Left colon (tissue), 2 donors: ENCODE data around the gene NUP210. TPM values are rescaled to one million over a fixed set of nuclear protein-coding genes. Genes with fewer than 3 reads are reported as not detected.
"Not testable (repeated sequence)": the region's sequence is repeated elsewhere in the genome, so short reads cannot be mapped to it uniquely, and the experiment has no call there.

Source experiments
- ATAC-seq: fragments of 200-7000 bp; cut with Tn5 transposase; one replicate; pipeline ENCODE4 v1.9.1; 2020; ENCODE audit warnings: mild to moderate bottlenecking, moderate library complexity
- DNase-seq, 2 donors: peaks; one replicate each; pipeline ENCODE4 v3.0.0-alpha.2; 2020
- intact Hi-C, 2 donors: fragments of 100-400 bp; cut with DNase I in 1 of 2; cut with micrococcal nuclease in 1 of 2; formaldehyde crosslinking; loops; one replicate each; pipeline versions ENCODE4 v1.11.2 to v1.14.0; 2022; cut with DNase I, micrococcal nuclease
- long read RNA-seq: library from polyadenylated mRNA; unstranded; transcript quantifications from one replicate; pipeline ENCODE4 v2.0.0, GENCODE V29; 2021
- total RNA-seq, 2 donors: library from RNA; stranded (reverse); fragmentation: NEBNext Ultra II Directional; extraction: Animal tissue kit (Norgen Biotek cat#: 25700); gene quantifications; one replicate each; pipeline ENCODE4 v1.2.1, GENCODE V29; 2021
- donor health status: DM: no; HTN: no; CAD: no.
- donor health status: DM: yes; HTN: yes; CAD: no.

Gene NUP210
- total RNA-seq = 1 to 10 TPM; 5.6 to 9.1 TPM
- long read RNA-seq, partial matches to known transcripts = 5 of 8 reads
- long read RNA-seq, other reads (novel, unspliced or antisense) = 1 of 8 reads

DNA sequence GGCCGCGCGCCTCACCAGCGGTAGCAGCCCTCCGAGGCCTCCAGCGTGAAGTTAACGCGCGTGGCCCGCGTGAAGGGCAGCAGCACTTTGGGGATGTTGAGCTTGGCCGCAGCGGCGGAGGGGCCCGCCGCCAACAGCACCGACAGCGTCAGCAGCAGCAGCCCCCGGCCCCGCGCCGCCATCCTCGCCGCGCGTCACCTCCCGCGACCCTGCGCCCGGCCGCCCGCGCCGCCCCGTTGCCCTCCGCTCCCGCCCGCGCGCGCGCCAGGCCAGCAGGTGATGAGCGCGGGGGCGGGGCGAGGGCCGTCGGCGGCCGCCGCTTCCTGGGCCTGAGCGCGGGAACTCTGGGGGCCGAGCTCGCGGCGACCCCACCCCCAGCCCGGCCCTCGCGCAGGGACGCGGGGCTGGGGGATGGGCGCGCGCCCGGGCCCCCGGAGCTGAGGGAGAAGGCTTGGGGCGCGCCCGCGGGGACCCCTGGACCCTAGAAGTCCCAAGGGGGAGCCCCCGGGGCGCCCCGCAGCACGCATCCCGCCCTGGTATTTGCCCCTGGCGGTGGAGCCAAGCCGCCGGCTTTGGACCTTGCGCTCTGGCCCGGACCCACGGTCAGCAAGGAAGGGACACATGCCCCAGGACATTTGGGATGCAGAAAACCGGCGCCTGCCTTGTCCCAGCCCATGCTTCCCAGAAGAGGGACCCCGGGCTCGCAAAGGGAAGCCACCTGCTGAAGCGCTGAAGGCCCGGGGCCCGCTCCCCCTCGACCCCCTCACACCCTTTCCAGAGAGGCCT lies at the start of gene NUP210:
Gene NUP210 (minus strand): TSS at position 278 of the 786 bp plus-strand sequence. CDS start 96 bp downstream, at position 182.
- ATAC-seq (peak; percentile 53), DNase-seq (peak; percentile 41 to 67)
- intact Hi-C loops = no loop called here

DNA sequence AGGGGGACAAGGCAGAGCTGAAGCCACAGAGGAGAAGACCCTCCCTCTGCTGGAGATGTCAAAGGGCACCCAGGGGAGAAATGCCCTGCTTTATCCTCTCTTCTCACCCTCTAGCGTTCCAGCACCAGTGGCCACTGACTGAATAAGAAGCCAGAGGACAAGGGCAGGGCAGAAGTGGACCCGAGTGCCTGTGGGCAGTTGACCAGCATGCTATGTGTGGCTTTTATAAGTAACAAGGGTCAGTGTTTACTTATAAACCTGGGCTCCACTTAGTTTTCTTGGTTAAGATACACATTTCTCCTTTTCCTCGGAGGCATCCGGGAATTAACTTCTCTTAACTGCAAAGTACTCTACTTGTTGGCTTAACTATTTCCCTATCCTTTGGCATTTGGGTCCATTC lies 46.7 kb upstream of the NUP210 start:
- DNase-seq = no peak
- no peak for ATAC-seq
- intact Hi-C loops = no loop called here

DNA sequence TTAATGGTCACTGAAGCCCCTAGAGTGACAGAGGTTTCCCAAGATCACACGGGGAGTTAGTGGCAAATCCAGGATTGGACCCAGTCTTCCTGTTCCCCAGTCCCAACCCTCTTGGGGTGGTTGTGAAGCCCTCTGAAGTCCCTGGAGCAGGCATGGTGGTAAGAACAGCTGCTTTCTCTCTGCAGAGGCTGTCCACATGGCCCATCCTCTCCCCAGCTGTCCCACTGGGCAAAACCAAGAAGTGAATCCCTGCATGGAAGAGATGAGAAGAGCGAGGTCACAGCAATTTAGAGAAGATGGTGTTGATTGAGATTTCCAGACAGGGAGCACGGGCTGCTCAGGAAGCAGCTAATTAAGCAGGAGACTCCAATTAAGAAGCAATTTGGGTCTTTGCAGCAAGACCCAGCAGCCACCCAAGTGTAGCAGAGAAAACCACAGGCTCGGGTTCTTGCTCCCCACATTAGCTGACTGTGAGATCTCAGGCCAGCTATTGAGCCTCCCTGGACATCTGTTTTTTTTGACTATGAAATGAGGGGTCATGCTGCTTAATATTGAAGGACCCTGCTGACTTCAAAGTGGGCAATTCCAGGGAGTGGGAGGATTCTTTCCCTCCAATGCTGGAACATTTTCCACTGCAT lies 45.2 kb upstream of the NUP210 start:
- DNase-seq (no peak), ATAC-seq (no peak)
- intact Hi-C loops = no loop called here

DNA sequence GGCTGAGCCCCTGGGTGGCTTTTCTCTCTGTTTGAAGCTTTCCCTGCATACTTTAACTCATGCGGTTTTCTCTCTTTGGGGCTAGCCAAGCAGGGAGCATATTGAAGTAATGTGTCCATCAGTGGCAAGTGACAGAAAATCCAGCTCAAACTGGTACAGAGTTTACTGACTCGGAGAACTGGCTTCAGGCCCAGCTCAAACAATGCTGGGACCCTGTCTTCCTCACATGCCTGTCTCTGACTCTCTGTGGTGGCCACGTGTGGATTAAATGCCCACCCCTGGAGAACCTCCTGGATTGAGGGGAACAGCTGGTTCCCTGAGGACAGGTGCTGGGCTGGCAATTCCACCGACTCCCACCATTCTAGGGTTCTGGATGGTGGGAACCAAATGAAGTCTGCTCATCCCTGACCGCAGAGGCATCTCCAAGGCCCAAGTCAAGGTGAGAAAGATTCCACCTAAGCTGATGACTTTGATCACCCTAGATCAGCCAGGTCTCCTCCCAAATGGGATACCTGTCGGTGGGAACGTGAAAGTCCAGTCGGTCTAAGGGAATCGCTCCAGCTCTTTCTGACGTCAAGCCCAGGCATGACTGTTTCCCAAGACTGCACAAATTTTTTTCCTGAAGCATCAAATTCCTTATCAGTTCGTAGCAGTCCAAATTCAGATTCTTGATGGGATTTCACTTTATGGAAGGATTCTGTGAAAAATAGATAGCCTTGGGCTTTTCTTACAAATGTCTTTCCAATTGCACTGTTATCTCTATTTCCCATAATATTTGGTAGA lies 43.7 kb upstream of the NUP210 start:
- ATAC-seq = no peak
- no peak for DNase-seq
- intact Hi-C loops = no loop called here

DNA sequence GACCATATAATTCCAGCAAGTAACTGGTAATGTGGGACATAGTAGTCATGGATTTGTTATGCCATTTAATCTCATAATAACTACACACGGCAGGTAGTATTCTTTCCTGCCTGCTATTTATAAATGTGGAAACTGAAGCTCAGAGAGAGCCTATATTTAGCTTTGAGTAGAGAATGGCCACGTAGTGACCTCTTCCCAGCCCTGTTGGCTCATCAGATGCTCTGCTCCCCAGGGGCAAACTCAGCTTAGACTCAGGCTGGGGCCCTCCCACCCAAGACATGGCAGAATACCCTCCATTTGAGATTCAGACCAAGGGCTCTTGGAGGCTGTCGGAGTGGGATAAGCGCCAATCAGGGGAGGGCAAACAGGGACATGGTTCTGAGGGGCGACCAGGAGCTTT lies 42.7 kb upstream of the NUP210 start:
- no peak for ATAC-seq
- intact Hi-C loops = no loop called here
- DNase-seq = no peak

DNA sequence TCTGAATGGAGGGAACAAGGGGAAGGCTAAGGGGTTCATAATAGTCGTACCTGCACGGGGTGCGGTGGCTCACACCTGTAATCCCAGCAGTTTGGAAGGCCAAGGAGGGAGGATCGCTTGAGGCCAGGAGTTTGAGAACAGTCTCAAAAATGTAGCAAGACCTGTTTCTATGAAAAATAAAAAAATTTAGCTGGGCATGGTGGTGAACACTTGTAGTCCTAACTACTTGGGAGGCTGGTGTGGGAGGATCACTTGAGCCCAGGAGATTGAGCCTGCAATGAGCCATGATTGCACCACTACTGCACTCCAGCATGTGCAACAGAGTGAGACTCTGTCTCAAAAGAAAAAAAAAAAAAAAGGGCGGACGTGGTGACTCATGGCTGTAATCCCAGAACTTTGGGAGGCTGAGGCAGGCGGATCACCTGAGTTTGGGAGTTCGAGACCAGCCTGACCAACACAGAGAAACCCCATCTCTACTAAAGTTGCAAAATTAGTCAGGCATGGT lies 42.1 kb upstream of the NUP210 start:
- intact Hi-C loops = no loop called here
- no peak for DNase-seq
- no peak for ATAC-seq

DNA sequence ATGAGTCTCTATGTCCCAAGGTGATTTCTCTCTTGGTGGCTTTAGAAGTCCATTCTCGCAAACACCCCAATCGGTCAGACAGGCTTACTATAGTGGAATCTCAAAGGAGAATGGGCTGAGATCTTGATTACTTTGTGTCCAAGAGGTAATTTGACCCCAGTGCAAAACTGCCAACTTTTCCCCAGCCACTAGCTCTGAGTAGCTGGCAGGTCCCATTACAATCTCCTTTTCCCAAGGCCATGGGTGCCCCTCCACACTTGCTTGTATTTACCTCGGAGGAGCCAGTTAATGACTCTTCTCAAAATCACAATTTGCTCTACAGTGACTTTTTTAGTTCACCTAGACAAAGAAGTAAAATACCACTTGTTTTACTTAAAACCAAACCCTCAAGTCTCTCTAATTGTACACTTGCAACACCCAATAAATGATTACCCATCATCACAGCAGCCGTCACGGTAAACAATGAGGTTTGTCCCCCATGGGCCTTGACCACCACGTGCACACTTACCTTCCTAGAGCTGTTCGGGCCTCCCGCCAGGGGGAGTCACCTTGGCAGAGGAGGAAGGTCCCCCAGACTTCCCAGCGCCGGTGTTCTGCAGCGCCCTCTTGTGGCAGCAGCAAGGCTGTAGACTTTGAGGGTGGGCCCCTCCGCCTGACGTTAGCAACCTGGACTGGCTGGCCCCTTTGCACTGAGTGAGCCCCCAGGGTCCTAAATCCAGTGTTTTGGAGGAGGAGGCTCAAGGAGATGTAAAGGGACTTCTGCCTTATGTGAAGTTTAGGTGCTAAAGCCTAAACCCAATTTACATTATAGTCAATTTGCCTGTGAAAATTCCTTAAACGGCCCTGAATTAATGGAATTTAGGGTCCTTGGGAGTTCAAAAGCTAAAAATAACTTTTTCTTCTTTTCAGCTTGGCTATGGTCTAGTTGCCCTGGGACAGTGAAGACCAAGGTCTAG lies 41.3 kb upstream of the NUP210 start:
- peak; percentile 79 for ATAC-seq
- peak; percentile 45 to 68 for DNase-seq
- intact Hi-C loops = no loop called here

DNA sequence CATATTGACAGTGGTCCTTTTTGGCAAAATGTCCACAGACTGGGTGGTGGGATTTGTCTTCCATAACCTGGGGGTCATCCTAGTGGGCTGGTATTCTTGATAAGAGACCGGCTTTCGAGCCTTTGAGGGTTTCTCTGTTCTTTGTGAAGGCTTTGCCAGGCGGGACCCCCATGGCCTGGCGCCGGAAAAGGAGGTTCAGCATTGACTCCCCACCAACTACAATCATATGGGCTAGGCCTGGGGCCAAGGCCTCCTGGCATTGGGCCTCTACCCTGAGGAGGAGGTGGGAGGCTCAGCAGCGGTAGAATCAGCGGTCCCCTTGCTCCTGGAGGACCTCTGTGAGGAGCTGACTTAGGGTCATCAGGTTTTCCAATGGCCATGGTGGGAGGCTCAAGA lies 40.2 kb upstream of the NUP210 start:
- ATAC-seq (no peak), DNase-seq (no peak)
- intact Hi-C loops = no loop called here

DNA sequence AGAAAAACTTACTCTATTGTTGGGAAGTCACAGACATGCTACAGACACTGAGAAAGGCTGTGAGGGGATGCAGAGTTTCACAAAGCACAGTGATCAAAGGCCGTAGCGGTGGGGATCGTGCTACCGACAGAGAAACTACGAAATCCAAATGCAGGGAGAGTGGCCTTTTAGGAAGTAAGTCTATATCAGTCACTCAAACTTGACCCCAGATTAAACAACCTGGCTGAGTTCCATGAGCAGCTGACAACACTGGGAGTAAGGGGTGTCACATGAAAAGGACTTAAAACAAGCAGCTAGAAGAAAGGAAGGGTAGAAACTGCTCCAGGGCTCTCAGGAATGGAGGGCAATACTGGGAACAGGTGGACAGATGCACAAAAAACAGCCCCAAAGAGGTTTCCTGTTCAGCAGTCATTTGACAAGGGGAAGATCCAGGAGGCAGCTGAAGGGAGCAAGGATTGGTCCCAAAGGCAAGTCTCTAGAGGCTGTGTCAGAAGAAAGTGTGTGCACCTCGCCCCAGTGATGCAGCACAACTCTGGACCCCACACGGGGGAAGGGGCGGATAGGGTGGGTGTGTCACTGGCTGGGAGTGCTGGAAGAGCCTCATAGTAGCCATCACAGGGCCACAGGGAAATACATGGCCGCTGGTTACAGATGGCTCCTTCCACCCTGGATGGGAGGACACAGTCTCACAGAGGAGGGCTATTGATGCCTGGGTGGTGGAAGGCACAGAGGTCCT lies 39.7 kb upstream of the NUP210 start:
- intact Hi-C loops = no loop called here
- DNase-seq = no peak

DNA sequence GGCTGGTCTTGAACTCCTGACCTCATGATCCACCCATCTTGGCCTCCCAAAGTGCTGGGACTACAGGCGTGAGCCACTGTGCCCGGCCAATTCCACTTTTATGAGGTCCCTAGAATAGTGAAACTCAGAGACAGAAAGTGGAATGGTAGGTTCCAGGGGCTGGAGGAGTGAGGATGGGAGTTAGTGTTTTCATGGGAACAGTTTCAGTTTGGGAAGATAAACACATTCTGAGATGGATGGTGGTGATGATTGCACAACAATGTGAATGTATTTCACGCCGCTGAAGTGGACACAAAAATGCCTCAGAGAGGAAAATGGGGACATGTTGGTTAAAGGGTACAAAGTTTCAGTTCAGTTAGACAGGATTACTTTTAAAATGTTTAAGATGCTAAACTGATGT lies 37.5 kb upstream of the NUP210 start:
- DNase-seq (no peak), ATAC-seq (no peak)
- intact Hi-C loops = no loop called here

More for the DNA sequence above, 39.7 kb upstream of the NUP210 start:
- ATAC-seq = no peak

DNA sequence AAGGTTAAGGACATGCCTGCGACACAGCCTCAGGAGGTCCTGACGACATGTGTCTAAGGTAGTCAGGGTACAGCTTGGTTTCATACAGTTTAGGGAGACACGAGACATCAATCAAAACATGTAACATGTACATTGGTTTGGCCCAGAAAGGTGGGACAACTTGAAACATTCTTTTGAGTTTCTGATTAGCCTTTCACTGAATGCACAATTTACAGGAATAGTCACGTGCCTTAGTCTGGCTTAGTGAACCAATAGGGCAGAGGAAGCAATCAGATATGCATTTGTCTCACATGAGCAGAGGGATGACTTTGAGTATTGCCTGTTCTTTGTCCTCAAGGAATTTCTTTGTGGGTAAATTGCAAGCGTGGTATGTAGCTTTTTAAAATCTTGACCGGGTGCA lies 35.5 kb upstream of the NUP210 start:
- intact Hi-C loops = no loop called here
- no peak for ATAC-seq
- no peak for DNase-seq

DNA sequence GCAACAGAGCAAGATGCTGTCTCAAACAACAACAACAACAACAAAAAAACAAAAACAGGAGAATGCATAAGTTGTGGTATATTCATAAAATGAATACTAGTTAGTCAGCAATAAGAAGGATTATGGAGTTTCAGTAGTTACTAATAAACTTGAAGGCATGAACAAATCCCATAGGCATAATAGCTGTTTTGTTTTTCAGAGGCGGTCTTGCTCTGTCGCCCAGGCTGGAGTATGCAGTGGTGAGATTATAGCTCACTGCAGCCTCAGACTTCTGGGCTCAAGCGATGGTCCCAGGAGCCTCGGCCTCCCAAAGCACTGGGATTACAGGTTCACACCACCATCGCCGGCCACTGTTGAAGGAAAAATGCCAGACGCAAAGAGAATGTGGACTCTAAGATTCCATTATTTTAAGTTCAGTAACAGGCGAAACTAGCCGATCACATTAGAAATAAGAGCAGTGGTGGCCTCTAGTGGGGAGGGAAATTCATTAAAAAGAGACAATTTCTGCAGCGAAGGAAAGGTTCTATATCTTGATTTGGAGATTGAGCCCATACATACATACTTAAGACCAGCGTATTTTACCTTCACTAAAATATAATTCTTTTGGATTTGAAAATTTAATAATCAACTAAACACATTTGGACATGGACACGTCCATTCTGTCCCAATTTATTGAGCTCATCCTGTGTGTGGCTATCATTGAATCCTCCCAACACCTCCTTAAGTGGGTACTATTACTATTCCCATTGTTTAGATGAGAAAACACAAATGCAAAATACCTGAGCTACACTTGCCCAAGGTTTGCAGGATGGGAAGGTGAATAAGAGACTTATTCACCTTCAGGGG lies 32.6 kb upstream of the NUP210 start:
- ATAC-seq (peak; percentile 55), DNase-seq (peak in 1 of 2 donors; percentile 26)
- intact Hi-C loops = loop anchor here in 1 of 2 donors (5.0 kb wide), 1 partner anchor 355 kb away; no protein-coding TSS in a partner anchor

DNA sequence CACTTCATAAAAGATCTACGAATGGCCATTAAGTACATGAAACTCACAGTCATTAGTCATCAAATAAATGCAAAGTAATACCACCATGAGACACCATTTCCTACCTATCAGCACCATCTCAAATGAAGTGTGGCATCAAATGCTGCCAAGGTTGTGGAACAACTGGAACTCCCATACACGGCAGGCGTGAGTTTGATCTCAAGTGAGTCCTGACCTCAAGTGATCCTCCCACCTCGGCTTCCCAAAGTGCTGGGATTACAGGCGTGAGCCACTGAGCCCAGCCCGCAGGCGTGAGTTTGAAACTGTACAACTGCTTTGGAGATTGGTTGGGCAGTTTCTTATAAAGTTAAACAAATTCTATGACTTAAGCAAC lies 31.2 kb upstream of the NUP210 start:
- DNase-seq (no peak), ATAC-seq (peak; percentile 24)
- intact Hi-C loops = loop anchor here in 1 of 2 donors (5.0 kb wide), 1 partner anchor 354 kb away; no protein-coding TSS in a partner anchor

DNA sequence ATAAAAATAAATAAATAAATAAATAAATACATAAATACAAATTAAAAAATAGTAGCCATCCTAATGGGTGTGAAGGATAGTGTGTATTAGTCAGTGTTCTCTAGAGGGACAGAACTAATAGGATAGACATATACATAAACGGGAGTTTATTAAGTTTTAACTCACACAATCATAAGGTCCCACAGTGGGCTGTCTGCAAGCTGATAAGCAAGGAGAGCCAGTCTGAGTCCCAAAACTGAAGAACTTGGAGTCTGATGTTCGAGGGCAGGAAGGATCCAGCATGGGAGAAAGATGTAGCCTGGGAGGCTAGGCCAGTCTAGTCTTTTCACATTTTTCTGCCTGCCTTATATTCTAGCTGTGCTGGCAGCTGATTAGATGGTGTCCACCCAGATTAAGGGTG lies 22.8 kb upstream of the NUP210 start:
- ATAC-seq, intact Hi-C loops, DNase-seq: not testable (repeated sequence)

DNA sequence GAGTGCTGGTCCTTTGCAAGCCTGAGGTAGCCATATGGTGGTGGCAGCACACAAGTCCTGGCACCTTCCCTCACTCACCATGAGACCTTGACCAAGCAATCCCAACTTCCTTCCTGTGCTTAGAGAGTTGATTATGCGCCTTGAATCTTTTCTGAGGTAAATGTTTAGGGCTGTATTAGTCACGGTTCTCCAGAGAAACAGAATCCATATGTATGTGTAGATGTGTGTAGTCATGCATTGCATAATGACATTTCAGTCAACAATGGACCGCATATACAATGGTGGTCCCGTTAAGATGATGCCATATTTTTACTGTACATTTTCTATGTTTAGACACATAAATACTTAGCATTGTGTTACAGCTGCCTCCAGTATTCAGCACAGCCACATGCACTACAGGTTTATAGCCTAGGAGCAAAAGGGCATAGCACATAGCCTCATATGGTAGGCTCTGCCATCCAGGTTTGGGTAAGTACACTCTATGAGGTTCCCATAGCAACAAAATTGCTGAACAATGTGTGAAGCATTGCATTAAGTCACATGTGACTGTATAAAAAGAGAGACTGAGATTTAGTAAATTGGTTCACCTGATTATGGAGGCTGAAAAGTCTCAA lies 20.2 kb upstream of the NUP210 start:
- intact Hi-C loops = no loop called here
- no peak for ATAC-seq

DNA sequence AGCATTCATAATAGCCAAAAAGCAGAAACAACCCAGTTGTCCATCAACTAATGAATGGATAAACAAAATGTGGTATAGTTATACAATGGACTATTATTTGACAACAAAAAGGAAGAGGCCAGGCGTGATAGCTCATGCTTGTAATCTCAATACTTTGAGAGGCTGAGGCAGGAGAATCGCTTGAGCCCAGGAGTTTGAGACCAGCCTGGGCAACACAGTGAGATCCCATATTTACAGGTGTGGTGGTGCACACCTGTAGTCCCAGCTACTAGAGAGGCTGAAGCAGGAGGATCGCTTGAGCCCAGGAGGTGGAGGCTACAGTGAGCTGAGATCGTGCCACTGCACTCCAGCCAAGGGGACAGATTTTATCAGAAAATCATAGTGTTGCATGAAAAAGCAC lies 16.1 kb upstream of the NUP210 start:
- intact Hi-C loops, DNase-seq, ATAC-seq: not testable (repeated sequence)

More for the DNA sequence above, 20.2 kb upstream of the NUP210 start:
- no peak for DNase-seq
